NCI-H1092 treated with DMSO at 0.1 percent for 48 hours (cell line): ENCODE measurements around the gene DMD.
"Not testable (repeated sequence)": the region's sequence is repeated elsewhere in the genome, so short reads cannot be mapped to it uniquely, and the experiment has no call there.

ENCODE experiments used
- DNase-seq: peaks from one replicate; lab custom pipeline; 2025; lab: John Stamatoyannopoulos, UW

The DMD gene

GRCh38 chrX:33156152-33156726 is 55.1 kb downstream of the DMD start:
- DNase-seq, result no peak

GRCh38 chrX:33149580-33149979 is 61.8 kb downstream of the DMD start:
- no peak for DNase-seq

- DNase-seq, result no peak
These were observed 62.3 kb downstream of the DMD start for GRCh38 chrX:33149085-33149484.

- no peak for DNase-seq
These were observed 69.0 kb downstream of the DMD start for GRCh38 chrX:33142331-33142730.

DNA sequence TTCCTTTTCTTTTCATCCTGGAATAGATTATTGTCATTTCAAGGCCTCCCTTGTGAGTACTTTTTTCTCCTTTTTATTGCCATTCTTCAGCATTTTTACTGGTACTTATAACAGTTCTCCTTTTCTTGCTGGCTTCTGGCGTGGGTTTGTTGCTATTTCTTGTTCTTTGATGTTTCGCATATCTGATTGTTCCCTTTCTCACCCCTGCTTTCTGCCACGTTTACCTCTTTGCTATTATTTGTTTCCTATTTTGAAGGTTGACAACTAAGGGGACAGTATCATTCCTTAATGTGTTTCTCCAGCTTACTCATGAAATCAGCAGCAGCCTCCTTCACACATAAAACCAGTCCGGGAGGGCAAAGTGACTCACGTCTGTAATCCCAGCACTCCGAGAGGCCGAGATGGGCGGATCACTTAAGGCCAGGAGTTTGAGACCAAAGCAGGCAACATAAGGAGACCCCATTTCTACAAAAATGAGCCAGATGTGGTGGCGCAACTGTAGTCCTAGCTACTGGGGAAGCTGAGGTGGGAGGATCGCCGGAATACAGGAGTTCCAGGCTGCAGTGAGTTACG is 72.6 kb downstream of the DMD start:
- DNase-seq, result no peak

- no peak for DNase-seq
These were observed 77.2 kb downstream of the DMD start for GRCh38 chrX:33134164-33134563.

DNA sequence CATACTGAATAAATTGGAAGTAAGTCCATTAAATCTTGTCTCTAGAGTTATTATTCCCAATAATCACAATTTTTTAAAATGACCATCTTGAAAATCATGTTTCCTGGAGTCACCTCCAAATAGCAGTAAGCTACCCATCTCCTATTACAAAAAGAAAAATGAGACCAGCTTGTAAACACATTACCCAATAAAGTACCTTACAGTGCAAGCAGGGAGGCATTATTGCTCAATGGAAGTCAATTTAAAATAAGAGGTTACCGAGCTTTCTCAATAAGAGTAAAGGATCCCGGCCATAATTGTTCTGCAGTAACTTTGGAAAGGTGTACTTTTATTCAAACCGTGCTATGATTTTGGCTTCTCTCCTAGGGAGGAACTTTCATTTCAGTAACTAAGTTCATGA is 78.0 kb downstream of the DMD start:
- DNase-seq, result no peak

DNA sequence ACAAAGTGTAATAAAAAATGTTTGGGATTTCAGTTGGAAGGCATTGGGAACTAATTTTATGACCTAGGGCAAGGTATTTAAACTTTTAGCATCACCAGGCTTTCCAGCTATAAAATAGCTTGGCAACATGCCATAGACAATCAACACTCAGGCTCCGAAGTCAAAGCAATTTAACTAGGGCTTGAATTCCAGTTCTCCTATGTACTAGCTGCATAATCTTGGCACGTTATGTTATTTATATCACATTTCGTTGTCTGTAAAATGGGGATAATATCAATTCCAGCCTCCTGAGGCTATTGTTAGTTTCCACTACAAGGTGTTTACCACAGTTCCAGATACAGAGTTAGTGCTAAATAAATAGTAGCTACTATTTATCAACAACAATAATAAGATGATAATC is 78.8 kb downstream of the DMD start:
- DNase-seq, result no peak

DNA sequence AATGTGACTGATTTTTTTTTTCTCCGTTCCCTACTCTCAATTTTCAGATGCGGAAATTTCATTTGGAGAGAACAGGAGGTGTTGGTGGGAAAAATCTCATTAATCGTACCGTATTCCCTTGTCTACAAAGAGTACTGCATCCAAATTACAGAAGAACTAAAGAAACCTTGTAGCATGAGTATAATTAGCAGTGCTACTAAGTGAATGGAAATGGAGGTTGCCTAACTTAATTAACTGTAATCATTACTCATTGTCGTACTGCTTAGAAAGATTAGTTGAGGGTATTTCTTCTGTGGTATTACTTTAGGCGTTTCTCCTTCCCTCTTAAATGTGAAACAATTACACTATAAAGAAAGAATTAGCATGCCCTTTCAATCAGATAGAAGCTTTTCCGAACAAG is 81.7 kb downstream of the DMD start:
- DNase-seq, result no peak

DNA sequence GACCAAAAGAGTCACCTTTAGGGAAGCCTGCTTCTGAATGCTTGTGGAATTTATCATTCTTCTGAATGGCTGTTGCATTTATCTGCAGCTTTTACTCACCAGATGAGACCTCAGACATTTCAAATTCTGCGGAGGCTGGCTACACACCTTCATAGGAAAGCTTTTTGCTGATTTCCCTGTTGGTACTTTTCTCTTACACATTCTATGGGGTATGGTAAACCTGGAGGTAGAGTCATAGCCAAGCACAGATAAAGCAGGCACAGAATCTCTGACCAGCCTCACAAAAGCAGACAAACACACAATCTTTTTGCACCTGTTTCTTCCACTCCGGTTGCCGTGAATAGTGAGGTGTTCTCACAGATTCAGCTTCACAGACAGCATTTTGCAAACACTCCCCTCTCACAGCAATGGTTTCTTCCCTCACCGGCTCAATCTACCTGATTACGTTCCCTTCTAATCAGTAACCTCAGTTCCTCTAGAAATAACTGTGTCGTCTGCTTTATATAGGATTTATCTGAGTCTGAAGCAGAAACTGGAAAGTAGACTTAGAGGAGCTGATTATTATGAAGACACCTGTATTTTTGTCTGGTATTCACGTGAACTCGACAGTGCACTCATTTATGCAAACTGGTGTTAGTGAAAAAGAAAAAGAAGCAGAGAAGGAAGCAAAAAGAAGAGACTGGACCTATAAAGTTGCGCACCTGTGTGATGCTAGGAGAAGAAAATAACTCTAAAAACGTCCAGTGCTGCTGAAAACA is 83.1 kb downstream of the DMD start:
- no peak for DNase-seq

DNA sequence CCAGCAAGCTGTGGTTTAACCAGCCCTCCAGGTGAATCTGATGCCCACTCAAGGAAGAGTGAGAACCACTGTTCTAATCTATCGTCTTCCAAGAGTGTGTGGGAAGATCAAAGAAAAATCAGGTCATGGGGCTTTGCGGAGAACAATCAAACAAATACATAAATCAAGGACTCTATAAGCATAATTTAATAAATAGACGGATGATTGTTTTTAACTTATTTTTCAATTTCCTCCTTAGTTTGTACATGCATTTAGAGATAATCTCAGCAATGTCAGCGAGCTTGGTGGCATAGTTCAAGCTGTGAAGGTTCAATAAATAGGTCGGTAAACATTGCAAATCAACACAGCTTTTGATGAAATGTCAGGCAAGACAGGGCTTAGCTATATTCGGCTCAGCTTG is 84.9 kb downstream of the DMD start:
- DNase-seq, result no peak

- no peak for DNase-seq
These were observed 101.5 kb downstream of the DMD start for GRCh38 chrX:33109858-33110257.

DNA sequence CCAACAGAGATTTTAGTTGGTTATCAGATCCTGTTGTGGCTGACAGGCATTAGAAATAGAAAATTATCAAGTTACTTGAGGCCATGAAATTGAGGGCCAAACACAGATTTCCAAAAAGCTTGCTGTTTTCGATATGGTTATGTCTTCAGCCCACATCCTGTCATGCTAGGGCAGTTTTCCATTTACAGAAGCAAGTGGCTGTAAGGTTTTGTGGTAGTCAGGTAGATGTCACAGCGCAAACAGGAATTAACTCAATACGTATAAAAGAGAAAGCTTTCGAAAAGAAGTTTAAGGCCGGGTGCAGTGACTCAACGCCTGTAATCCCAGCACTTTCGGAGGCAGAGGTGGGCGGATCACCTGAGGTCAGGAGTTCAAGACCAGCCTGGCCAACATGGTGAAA is 104.6 kb downstream of the DMD start:
- no peak for DNase-seq

DNA sequence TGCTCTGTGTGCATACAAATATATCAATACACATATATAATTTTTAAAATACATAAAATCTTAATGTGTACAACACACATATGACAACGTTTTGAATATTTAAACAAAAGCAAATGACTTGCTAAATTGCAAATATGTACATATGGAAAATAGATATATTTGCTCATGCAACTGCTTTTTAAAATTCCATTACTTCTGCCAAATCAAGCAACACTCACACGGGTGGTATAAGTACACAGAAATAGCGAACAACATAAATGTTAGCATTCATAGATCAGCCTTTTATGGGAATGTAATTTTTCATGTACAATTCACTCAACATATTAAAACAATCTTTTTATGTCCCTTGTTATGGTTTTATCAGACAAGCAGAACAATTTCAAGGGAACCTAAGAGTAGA is 116.3 kb downstream of the DMD start:
- DNase-seq, result no peak

DNA sequence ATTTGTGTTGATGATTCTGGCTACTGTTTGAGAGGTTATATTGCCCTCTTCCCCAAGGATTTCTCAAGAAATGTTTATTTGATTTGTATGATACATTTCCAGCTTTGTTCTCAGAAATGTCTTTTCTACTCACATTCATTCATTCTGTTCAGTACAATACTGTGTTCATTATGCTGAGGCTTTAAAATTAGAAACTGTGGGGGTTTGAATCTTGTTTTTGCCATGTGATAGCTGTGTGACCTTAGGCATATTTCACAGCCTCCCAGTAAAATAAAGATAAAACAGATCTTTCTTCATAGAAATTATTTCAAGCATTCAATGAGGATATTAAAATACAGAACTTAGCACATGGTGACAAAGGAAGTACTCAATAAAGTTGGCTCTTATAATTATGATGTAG is 123.9 kb downstream of the DMD start:
- no peak for DNase-seq

- no peak for DNase-seq
These were observed 124.5 kb downstream of the DMD start for GRCh38 chrX:33086886-33087285.

GRCh38 chrX:33082371-33082770 is 129.0 kb downstream of the DMD start:
- DNase-seq, result no peak

DNA sequence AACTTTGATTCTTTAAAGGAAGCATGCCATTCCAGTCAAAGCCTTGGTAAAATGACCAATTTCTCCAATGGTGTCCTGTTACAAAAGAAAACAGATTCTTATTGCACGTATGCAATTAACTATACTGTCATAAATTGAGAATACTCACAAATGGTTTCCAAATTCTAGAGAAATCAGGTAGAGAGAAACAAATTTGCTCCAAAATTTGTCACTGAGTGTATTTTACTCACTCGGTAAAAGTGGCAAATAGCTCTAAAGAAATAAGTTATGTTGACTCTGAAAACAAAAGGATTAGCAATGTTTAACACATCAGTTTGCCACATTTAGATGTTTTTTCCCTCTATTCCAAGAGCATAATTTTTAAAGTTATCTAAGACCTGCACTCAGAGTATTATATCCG is 133.1 kb downstream of the DMD start:
- DNase-seq, result no peak

GRCh38 chrX:33073660-33074059 is 137.7 kb downstream of the DMD start:
- DNase-seq, result not testable (repeated sequence)

DNA sequence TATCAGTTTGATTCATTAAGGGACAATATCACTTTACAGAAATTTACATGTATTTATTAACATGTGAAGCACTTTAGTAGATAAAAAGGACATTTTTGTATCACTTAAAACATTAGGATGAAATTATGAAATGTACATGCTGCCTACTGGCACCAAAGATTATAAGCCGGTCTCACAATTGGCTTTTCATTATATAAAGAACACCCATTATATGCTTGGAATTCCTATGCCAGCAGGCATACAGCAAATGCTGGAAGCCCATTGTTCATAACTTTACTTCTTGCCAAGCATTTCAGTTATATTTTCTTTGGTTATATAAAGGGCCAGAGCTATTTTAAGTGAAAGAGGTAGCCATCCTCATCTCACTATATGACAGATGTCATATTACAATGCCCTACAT is 145.9 kb downstream of the DMD start:
- no peak for DNase-seq

GRCh38 chrX:33062041-33062440 is 149.3 kb downstream of the DMD start:
- DNase-seq, result no peak

DNA sequence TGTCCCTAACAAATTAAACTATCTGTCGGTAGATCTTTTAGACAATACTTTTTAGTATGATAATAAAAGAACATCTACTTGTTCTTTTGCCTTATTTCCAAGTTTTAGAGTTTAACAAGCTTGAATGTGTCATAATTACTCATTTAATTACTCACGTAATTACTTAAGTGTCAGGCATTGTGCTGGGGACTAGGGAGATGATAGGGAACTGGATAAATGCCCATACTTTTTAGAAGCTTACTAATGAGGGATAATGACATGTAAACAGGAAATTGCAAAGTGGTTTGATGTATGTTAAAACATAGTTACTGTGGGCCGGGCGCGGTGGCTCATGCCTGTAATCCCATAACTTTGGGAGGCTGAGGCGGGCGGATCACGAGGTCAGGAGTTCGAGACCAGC is 158.3 kb downstream of the DMD start:
- DNase-seq, result no peak

DNA sequence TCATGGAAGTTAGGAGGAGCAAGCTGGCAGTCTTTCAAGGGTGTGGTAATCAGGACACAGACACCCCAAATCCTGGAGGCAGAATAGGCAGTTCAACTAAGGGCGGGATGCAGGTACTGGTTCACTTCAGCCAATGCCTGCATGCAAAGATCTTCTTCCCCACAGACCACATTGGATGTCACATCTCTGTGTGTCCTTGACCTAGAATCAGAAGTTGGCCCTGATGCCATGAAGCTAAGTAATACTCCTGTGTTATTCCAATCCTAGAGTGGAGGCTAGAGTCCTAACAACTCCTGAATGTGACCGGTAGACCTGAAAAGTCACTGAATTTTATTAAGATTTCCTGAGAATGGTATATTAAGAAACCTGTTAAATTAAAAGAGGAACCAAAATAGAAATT is 165.5 kb downstream of the DMD start:
- DNase-seq, result no peak

- no peak for DNase-seq
These were observed 166.1 kb downstream of the DMD start for GRCh38 chrX:33045245-33045644.
